ENCODE data around the gene HSPB2.

The HSPB2 gene

DNA sequence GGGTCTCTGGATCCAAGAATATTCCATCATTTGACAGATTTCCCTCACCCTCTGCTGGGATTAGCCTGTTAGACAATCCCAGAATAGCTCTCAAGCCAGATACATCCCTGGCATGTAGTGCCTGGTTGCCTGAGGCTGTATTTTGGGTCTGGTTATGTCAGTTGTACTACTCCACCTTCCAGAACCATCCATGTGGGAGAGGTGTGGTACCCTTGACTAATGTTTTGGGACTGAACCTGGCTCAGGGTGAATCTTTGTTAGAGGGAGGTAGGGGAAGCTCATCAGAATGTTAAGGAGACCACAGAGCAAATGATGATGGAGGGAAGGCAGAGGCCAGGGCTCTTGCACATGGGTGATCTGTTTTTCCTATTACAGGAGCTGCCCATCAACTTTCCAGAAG is 11.4 kb downstream of the HSPB2 start:
- Histone ChIP-seq H3K27me3 (ENCODE audit: insufficient read depth, poor library complexity, severe bottlenecking) (no peaks in the 10 kb centered on the region), H3K27ac (replicated peaks) (no peak overlapping the region), H3K4me3 (replicated peaks; ENCODE audit: insufficient read depth, low read length) (no peak overlapping the region)
- TF ChIP-seq GABPA (IDR thresholded peaks at IDR 0.05; ENCODE audit: low read depth) (no peak), SPI1 (IDR thresholded peaks at IDR 0.05; ENCODE audit: borderline replicate concordance, low read depth) (no peak), POLR2AphosphoS5 (IDR thresholded peaks at IDR 0.05; ENCODE audit: low read depth) (no peak)
- TF ChIP-seq, protein P1, sequence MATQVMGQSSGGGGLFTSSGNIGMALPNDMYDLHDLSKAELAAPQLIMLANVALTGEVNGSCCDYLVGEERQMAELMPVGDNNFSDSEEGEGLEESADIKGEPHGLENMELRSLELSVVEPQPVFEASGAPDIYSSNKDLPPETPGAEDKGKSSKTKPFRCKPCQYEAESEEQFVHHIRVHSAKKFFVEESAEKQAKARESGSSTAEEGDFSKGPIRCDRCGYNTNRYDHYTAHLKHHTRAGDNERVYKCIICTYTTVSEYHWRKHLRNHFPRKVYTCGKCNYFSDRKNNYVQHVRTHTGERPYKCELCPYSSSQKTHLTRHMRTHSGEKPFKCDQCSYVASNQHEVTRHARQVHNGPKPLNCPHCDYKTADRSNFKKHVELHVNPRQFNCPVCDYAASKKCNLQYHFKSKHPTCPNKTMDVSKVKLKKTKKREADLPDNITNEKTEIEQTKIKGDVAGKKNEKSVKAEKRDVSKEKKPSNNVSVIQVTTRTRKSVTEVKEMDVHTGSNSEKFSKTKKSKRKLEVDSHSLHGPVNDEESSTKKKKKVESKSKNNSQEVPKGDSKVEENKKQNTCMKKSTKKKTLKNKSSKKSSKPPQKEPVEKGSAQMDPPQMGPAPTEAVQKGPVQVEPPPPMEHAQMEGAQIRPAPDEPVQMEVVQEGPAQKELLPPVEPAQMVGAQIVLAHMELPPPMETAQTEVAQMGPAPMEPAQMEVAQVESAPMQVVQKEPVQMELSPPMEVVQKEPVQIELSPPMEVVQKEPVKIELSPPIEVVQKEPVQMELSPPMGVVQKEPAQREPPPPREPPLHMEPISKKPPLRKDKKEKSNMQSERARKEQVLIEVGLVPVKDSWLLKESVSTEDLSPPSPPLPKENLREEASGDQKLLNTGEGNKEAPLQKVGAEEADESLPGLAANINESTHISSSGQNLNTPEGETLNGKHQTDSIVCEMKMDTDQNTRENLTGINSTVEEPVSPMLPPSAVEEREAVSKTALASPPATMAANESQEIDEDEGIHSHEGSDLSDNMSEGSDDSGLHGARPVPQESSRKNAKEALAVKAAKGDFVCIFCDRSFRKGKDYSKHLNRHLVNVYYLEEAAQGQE (IDR thresholded peaks at IDR 0.05; ENCODE audit: insufficient replicate concordance, low read depth) = no peak
- TF ChIP-seq, protein P2, sequence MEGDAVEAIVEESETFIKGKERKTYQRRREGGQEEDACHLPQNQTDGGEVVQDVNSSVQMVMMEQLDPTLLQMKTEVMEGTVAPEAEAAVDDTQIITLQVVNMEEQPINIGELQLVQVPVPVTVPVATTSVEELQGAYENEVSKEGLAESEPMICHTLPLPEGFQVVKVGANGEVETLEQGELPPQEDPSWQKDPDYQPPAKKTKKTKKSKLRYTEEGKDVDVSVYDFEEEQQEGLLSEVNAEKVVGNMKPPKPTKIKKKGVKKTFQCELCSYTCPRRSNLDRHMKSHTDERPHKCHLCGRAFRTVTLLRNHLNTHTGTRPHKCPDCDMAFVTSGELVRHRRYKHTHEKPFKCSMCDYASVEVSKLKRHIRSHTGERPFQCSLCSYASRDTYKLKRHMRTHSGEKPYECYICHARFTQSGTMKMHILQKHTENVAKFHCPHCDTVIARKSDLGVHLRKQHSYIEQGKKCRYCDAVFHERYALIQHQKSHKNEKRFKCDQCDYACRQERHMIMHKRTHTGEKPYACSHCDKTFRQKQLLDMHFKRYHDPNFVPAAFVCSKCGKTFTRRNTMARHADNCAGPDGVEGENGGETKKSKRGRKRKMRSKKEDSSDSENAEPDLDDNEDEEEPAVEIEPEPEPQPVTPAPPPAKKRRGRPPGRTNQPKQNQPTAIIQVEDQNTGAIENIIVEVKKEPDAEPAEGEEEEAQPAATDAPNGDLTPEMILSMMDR (IDR thresholded peaks at IDR 0.05; ENCODE audit: insufficient read depth, low read length) = no peak
- no peak for DNase-seq (ENCODE audit: low read depth in 1 of 2, low spot score in 1 of 2)

DNA sequence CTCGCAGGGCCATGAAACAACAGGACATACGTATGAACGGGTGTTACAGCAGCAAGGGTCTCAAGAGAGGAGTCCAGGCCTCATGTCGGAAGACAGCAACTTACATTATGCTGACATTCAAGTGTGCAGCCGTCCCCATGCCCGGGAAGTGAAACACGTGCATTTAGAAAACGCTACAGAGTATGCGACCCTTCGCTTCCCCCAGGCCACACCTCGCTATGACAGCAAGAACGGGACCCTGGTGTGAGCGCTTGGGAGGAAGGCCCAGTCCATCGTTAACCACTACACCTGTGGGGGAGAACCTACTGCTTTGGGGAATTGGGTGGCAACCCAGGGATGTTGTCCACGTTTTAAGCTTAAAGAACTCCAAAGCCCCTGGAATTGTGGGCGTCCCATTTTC is 13.4 kb downstream of the HSPB2 start:
- no peak overlapping the region for H3K4me3 ChIP-seq (replicated peaks; ENCODE audit: insufficient read depth, low read length)
- no peaks in the 10 kb centered on the region for H3K27me3 ChIP-seq (ENCODE audit: insufficient read depth, poor library complexity, severe bottlenecking)
- no peak for DNase-seq (ENCODE audit: low read depth in 1 of 2, low spot score in 1 of 2)
- peak overlapping the region; percentile 70 for H3K27ac ChIP-seq (replicated peaks)
- TF ChIP-seq POLR2AphosphoS5 (IDR thresholded peaks at IDR 0.05; ENCODE audit: low read depth) (no peak), SPI1 (IDR thresholded peaks at IDR 0.05; ENCODE audit: borderline replicate concordance, low read depth) (no peak), GABPA (IDR thresholded peaks at IDR 0.05; ENCODE audit: low read depth) (no peak)
- TF ChIP-seq, protein P1 (IDR thresholded peaks at IDR 0.05; ENCODE audit: insufficient replicate concordance, low read depth) = no peak
- TF ChIP-seq, protein P2 (IDR thresholded peaks at IDR 0.05; ENCODE audit: insufficient read depth, low read length) = no peak

DNA sequence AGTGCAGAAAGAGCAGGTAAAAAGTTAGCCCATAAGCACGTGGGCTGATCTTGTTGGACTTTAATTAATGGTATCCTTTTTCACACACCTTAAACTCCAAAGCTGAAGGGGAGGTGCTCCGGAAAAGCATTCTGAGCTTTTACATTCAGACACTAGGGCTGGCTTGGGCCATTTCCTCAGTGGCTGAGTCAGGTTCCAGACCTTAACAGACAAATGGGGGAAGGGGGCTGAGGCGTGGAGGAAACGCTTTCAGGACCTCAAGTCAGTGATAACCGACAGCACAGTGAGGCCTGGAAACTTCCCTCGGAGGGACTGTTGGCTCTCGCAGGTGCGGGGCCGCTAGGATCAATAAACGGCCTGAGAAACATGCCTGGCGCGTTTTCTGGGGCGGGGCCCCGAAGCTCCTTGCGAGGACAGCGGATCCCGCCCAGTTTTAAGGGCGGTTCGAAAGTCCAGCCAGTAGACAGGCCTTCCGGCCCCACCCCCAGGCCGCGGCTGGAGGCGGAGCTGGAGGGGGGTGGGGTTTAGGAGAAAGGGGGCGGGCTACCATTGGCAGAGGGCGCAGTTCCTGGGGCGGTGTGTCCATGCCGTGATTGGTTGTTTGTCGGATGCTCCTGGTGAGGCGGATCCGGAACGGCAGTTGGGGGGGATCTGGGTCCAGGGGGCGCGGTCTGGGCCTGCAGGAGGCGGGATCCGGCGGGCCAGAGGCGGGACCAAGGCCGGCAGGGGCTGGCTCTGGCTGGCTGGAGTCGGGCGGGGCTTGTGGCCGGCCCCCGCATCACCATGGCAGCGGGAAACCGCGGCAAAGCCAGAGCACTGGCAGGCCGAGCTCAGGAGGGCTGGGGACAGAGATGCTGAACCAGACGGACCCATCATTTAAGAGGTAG is 14.2 kb downstream of the HSPB2 start:
- H3K27ac ChIP-seq (replicated peaks) = peak overlapping the region; percentile 70
- no peaks in the 10 kb centered on the region for H3K27me3 ChIP-seq (ENCODE audit: insufficient read depth, poor library complexity, severe bottlenecking)
- peak overlapping the region; percentile 48 for H3K4me3 ChIP-seq (replicated peaks; ENCODE audit: insufficient read depth, low read length)
- TF ChIP-seq SPI1 (IDR thresholded peaks at IDR 0.05; ENCODE audit: borderline replicate concordance, low read depth) = no peak
- TF ChIP-seq, protein P1 (IDR thresholded peaks at IDR 0.05; ENCODE audit: insufficient replicate concordance, low read depth) = peak; percentile 37
- TF ChIP-seq POLR2AphosphoS5 (IDR thresholded peaks at IDR 0.05; ENCODE audit: low read depth) = peak; percentile 70
- DNase-seq (ENCODE audit: low read depth in 1 of 2, low spot score in 1 of 2) = peak; percentile 89 to 95

Measured in HL-60 (cell line).